H1 (cell line): Measurements from ENCODE around the gene CRYBB2. TPM values are rescaled to one million over a fixed set of nuclear protein-coding genes. Genes with fewer than 3 reads are reported as not detected.

Source experiments
- E2F6 ChIP-seq: IDR thresholded peaks from 2 replicates; pipeline ENCODE4 v1.6.1; 2012; ENCODE audit warnings: inconsistent platforms
- RAD21 ChIP-seq, 2 experiments: IDR thresholded peaks in 1 of 2; conservative IDR thresholded peaks in 1 of 2; 2 replicates each; pipeline ENCODE4 v1.6.1; 2011; ENCODE audit warnings: low read depth in 2 of 2, low read length in 2 of 2, improper control_type of control experiment in 1 of 2, inconsistent platforms in 1 of 2, mild to moderate bottlenecking in 1 of 2, moderate library complexity in 1 of 2
- polyA plus RNA-seq, 7 experiments: library from polyadenylated mRNA; depleted of rRNA in 3 of 7; stranded (reverse) in 5 of 7; unstranded in 2 of 7; fragments of >200 nt in 5 of 7; fragments of 200-250 nt in 2 of 7; gene quantifications; 1 replicate in 5 of 7; 2 replicates in 1 of 7; 4 replicates in 1 of 7; pipeline versions ENCODE4 v1.2.1 to v1.2.3, GENCODE V29; 2011 to 2013; ENCODE audit warnings: missing spikeins in 2 of 7, mixed read lengths in 2 of 7
- total RNA-seq: library from RNA; stranded (reverse); fragmentation: NEBNext Ultra II Directional; extraction: Animal tissue kit (Norgen Biotek cat#: 25700); gene quantifications from 2 replicates; pipeline ENCODE4 v1.2.1, GENCODE V29; 2021

The CRYBB2 gene
- total and polyA plus RNA-seq, 2 of the 8 experiments (the other 6 are each of a cell fraction or from before 2014, with no cell fraction given): 0.12 TPM; not detected in 1

- TF ChIP-seq E2F6: peak; percentile 85
- TF ChIP-seq RAD21 (IDR thresholded peaks at IDR 0.05 in 1 of 2, conservative IDR thresholded peaks at IDR 0.05 in 1 of 2; ENCODE audit: low read depth in 2 of 2, low read length in 2 of 2): peak; percentile 46 to 57; a peak in 3 of 4 replicates
- TF ChIP-seq, all 59 proteins: peak for 11; not testable (repeated sequence) for 48
These were observed 40.4 kb upstream of the CRYBB2 start (continued) for GRCh38 chr22:25178869-25179631.
